Smooth muscle cell (in vitro differentiated cells): ENCODE measurements around the gene SLC7A6OS. TPM values are rescaled to one million over a fixed set of nuclear protein-coding genes. Genes with fewer than 3 reads are reported as not detected.

Source experiments
- DNase-seq: peaks from one replicate; lab custom pipeline; 2025; ENCODE audit not compliant: unreplicated experiment; lab: John Stamatoyannopoulos, UW
- H2AFZ ChIP-seq: fragments of 200-600 bp; sonication (generic); 2 replicates; pipeline ENCODE4 v1.6.0; 2016; ENCODE audit warnings: antibody characterized with exemption, low read depth, mild to moderate bottlenecking
- H3F3A ChIP-seq: fragments of 200-600 bp; sonication (generic); 2 replicates; pipeline ENCODE4 v1.6.0; 2017; ENCODE audit warnings: antibody characterized with exemption, low read depth
- H3K27ac ChIP-seq: fragments of 200-600 bp; sonication (generic); 2 replicates; pipeline ENCODE4 v1.5.1; 2016; ENCODE audit warnings: low read depth, mild to moderate bottlenecking
- H3K27me3 ChIP-seq: fragments of 200-600 bp; sonication (generic); 2 replicates; pipeline ENCODE4 v1.6.1; 2016; ENCODE audit warnings: low read depth, mild to moderate bottlenecking
- H3K36me3 ChIP-seq: fragments of 200-600 bp; sonication (generic); 2 replicates; pipeline ENCODE4 v1.5.1; 2016; ENCODE audit warnings: low read depth
- H3K4me1 ChIP-seq: fragments of 200-600 bp; sonication (generic); 2 replicates; pipeline ENCODE4 v1.5.1; 2016; ENCODE audit warnings: low read depth
- H3K4me2 ChIP-seq: fragments of 200-600 bp; sonication (generic); 2 replicates; pipeline ENCODE4 v1.6.0; 2016; ENCODE audit warnings: mild to moderate bottlenecking
- H3K4me3 ChIP-seq: fragments of 200-600 bp; sonication (generic); 2 replicates; pipeline ENCODE4 v1.5.1; 2016; ENCODE audit warnings: mild to moderate bottlenecking
- H3K79me2 ChIP-seq: fragments of 200-600 bp; sonication (generic); 2 replicates; pipeline ENCODE4 v1.6.0; 2016; ENCODE audit warnings: low read depth, mild to moderate bottlenecking
- H3K9ac ChIP-seq: fragments of 200-600 bp; sonication (generic); 2 replicates; pipeline ENCODE4 v1.6.0; 2016; ENCODE audit warnings: low read depth
- H3K9me3 ChIP-seq: fragments of 200-600 bp; sonication (generic); replicated peaks from 2 replicates; pipeline ENCODE4 v1.5.1; 2016; ENCODE audit warnings: low read depth
- H4K20me1 ChIP-seq: fragments of 200-600 bp; sonication (generic); 2 replicates; pipeline ENCODE4 v1.6.0; 2016; ENCODE audit warnings: low read depth
- WGBS: methylation state at CpG from one replicate; pipeline ENCODE4 v1.1.7; 2016; ENCODE audit warnings: low lambda C conversion rate; 5-methylcytosine and 5-hydroxymethylcytosine counted together
- polyA plus RNA-seq: library from polyadenylated mRNA; unstranded; fragments of >200 nt; fragmentation: Nextera tagmentation; extraction: Ambion mirVana; gene quantifications from 2 replicates; pipeline ENCODE4 v1.2.1, GENCODE V29; 2016
- total RNA-seq: library from RNA; depleted of rRNA; stranded (reverse); fragments of >200 nt; gene quantifications from 2 replicates; pipeline ENCODE4 v1.2.3, GENCODE V29; 2014
- TF ChIP-seq, protein P1 (sequence below): fragments of 200-600 bp; sonication (generic); IDR thresholded peaks from 2 replicates; pipeline ENCODE4 v1.5.1; 2017; ENCODE audit warnings: borderline replicate concordance, mild to moderate bottlenecking, antibody characterized with exemption; ENCODE audit not compliant: insufficient read depth, poor library complexity, severe bottlenecking

The SLC7A6OS gene
- total and polyA plus RNA-seq, 2 experiments from 2014 or later = 9.6 to 13.9 TPM

DNA sequence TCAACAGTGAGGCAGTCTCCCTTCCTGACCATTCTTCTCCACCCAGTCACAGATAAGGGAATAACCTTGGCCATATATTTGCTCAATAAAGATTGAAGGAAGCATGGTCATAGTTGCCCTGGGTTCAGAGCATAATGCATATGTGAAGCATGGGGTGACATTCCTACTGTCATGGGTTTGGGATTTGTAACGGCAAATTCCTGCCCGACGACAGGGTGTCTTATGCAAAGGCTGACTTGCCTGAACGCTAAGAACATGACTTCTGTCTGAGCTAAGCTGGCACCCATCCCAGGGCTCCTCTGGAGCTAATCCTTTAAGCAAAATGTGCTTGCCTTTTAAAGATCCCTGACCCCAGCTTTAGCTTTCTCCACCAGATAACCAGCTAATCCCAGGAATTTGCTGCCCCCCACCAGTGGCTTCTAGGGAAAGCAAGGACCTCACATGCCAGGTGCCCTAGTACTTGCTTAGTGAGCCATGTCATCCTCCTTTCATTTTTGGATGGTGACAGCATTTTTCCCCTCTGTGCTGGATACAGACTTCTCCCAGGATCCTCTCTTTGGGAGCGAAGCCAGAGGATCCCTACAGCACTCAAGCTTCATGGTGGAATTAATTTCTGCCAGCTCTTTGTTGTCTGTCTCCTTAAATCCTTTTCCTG lies 11.7 kb downstream of the SLC7A6OS start:
- Histone ChIP-seq H3K36me3 (peaks cover 7% of the 10 kb centered on the region), H4K20me1 (peaks cover 79% of the 10 kb centered on the region), H3K9ac (no peak overlapping the region), H2AFZ (no peak overlapping the region), H3K79me2 (no peaks in the 10 kb centered on the region), H3F3A (peaks cover 33% of the 10 kb centered on the region), H3K9me3 (no peaks in the 10 kb centered on the region), H3K4me2 (peak overlapping the region; percentile 38), H3K27me3 (no peaks in the 10 kb centered on the region), H3K4me3 (no peak overlapping the region), H3K27ac (peak overlapping the region; percentile 62), H3K4me1 (peaks cover 4% of the 10 kb centered on the region)
- TF ChIP-seq, protein P1, sequence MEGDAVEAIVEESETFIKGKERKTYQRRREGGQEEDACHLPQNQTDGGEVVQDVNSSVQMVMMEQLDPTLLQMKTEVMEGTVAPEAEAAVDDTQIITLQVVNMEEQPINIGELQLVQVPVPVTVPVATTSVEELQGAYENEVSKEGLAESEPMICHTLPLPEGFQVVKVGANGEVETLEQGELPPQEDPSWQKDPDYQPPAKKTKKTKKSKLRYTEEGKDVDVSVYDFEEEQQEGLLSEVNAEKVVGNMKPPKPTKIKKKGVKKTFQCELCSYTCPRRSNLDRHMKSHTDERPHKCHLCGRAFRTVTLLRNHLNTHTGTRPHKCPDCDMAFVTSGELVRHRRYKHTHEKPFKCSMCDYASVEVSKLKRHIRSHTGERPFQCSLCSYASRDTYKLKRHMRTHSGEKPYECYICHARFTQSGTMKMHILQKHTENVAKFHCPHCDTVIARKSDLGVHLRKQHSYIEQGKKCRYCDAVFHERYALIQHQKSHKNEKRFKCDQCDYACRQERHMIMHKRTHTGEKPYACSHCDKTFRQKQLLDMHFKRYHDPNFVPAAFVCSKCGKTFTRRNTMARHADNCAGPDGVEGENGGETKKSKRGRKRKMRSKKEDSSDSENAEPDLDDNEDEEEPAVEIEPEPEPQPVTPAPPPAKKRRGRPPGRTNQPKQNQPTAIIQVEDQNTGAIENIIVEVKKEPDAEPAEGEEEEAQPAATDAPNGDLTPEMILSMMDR = no peak
- WGBS = 24% methylated on average over 5 of the region's 5 CpGs
- DNase-seq = peak; percentile 10

DNA sequence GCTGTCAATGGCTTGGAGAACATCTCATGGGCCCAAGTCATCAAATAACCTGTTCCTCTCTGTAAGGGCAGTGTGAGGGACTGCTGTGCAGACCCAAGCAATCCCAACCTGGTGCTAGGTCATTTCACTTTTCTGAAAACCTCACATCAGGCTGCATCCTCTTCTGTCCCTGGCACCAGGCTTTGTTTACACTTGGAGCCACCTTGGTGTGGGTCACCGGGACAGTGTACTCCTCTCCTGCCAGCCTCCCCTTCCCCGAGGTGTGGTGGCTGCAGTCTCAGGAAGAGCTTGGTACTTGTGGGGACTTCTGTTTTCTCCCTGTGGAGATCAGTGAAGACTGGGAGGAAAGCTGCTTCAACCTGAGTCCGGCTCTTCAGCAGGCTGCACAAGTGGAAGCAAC lies 12.4 kb downstream of the SLC7A6OS start:
- Histone ChIP-seq H4K20me1 (peaks cover 81% of the 10 kb centered on the region), H3K27me3 (no peaks in the 10 kb centered on the region), H3K9ac (no peak overlapping the region), H3K9me3 (no peaks in the 10 kb centered on the region), H3F3A (peaks cover 33% of the 10 kb centered on the region), H3K79me2 (no peaks in the 10 kb centered on the region), H3K27ac (peak overlapping the region; percentile 62), H3K4me1 (peaks cover 4% of the 10 kb centered on the region), H2AFZ (no peak overlapping the region), H3K36me3 (peaks cover 7% of the 10 kb centered on the region), H3K4me3 (no peak overlapping the region), H3K4me2 (peak overlapping the region; percentile 38)
- no peak for DNase-seq
- 99% methylated on average over 3 of the region's 3 CpGs for WGBS
- TF ChIP-seq, protein P1 = no peak

DNA sequence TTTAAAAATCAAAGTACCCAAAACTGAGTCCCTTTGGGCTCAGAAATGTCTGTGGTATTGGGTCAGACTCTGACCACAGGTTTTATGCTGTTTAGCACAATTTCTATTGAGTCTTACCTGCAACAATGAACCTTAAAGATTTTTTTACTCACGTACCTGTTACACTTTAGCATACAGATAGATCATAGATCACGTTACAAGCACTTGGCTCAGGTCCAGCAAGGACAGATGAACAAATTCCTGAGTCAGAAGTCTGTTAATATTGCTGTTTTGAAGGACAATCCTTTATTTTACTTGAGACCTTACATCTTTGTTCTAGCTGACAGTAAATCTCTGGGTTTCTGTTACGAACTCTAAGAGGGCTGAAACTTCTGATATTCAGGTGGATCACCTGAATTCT lies 12.8 kb downstream of the SLC7A6OS start:
- H3F3A ChIP-seq = peaks cover 33% of the 10 kb centered on the region
- no peak overlapping the region for H3K9ac ChIP-seq
- H4K20me1 ChIP-seq = peaks cover 84% of the 10 kb centered on the region
- H3K27ac ChIP-seq = peak overlapping the region; percentile 62
- 89% methylated on average over 3 of the region's 3 CpGs for WGBS
- no peaks in the 10 kb centered on the region for H3K27me3 ChIP-seq
- TF ChIP-seq, protein P1 = no peak
- no peak for DNase-seq
- H3K79me2 ChIP-seq = no peaks in the 10 kb centered on the region
- no peaks in the 10 kb centered on the region for H3K9me3 ChIP-seq
- H3K4me3 ChIP-seq = no peak overlapping the region
- H3K36me3 ChIP-seq = peaks cover 7% of the 10 kb centered on the region
- H2AFZ ChIP-seq = no peak overlapping the region
- no peak overlapping the region for H3K4me2 ChIP-seq
- H3K4me1 ChIP-seq = peaks cover 4% of the 10 kb centered on the region

DNA sequence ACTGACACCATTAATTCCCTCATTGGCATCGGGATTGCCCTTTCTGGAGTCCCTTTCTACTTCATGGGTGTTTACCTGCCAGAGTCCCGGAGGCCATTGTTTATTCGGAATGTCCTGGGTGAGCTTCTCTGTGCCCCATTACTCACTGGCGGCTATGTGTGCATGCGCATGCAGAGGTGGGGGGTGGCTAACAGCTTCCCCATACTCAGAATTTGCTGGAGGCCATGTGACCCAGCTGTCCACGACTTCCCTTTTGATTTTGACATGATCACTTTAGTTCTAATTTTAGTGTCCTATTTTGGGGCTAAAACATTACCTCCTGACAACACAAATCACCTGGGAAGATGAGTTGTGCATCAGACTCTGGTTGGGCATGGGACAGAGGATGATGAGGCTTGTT lies 14.1 kb downstream of the SLC7A6OS start:
- H3K9ac ChIP-seq = no peak overlapping the region
- H3K79me2 ChIP-seq = no peaks in the 10 kb centered on the region
- peaks cover 73% of the 10 kb centered on the region for H4K20me1 ChIP-seq
- peaks cover 7% of the 10 kb centered on the region for H3K36me3 ChIP-seq
- no peaks in the 10 kb centered on the region for H3K27me3 ChIP-seq
- H3K4me2 ChIP-seq = no peak overlapping the region
- no peaks in the 10 kb centered on the region for H3K9me3 ChIP-seq
- WGBS = 98% methylated on average over 6 of the region's 6 CpGs
- no peak overlapping the region for H3K27ac ChIP-seq
- TF ChIP-seq, protein P1 = no peak
- peaks cover 4% of the 10 kb centered on the region for H3K4me1 ChIP-seq
- peaks cover 27% of the 10 kb centered on the region for H3F3A ChIP-seq
- H2AFZ ChIP-seq = no peak overlapping the region
- no peak overlapping the region for H3K4me3 ChIP-seq
- no peak for DNase-seq
